Activated naive CD8-positive, alpha-beta T cell treated with anti-CD3 and anti-CD28 coated beads, Interleukin-2, amount 50 U/mL, for 24 hours (primary cell): ENCODE measurements around the gene NRDE2.

Source experiments
- ATAC-seq: fragments of 150-1000 bp; cut with Tn5 transposase; one replicate; pipeline ENCODE4 v1.10.0; 2021
- DNase-seq: peaks from one replicate; pipeline ENCODE4 v3.0.0; 2021
- H3K27ac Mint-ChIP-seq: one replicate; pipeline ENCODE4 v1.8.0; 2021; ENCODE audit warnings: mild to moderate bottlenecking, mixed read lengths
- H3K27me3 Mint-ChIP-seq: one replicate; pipeline ENCODE4 v1.8.0; 2021; ENCODE audit warnings: mixed read lengths
- H3K36me3 Mint-ChIP-seq: one replicate; pipeline ENCODE4 v1.8.0; 2021; ENCODE audit warnings: low read depth, mixed read lengths
- H3K4me1 Mint-ChIP-seq: one replicate; pipeline ENCODE4 v1.8.0; 2021; ENCODE audit warnings: mixed read lengths
- H3K4me3 Mint-ChIP-seq: one replicate; pipeline ENCODE4 v1.8.0; 2021; ENCODE audit warnings: mild to moderate bottlenecking, moderate library complexity, mixed read lengths
- H3K9me3 Mint-ChIP-seq: one replicate; pipeline ENCODE4 v1.8.0; 2021; ENCODE audit warnings: mixed read lengths

The NRDE2 gene

DNA sequence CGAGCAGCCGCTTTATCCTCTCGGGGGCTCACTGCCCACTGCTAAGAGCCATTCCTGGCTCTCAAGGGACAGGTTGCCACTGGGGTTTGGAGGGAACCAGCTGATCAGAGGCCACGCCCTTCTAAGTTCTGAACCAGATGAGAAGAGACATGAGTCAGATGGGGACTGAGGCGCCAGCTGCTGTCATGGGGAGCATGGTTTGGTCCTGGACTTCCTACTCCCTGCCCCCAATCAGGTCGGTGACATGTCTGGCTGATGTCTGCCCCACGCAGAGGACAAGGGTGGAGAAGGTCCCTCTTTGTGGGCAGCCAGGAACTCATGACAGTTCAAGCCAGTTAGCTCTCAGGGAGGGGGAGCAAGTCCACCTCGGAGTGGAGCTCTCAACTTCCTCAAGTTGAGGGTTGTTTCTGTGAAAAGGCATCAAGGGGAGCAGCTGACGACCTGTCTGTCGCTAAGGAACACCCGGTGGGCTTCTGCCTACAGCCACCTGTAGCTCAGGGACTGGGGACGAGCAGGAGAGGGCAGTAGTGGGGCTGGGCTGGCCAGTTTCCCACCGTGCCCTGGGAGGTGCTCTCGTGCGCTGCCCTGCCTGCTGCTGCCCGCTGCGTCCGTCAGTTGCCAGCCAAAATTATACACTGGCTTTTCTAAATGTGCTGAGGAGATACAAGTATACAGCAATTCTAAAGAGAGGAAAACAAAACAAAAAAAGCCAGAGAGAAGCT, 54.9 kb downstream of the NRDE2 start:
- no peak for ATAC-seq
- H3K36me3 Mint-ChIP-seq, result peaks cover 30% of the 10 kb centered on the region
- no peak for DNase-seq
- H3K9me3 Mint-ChIP-seq, result no peaks in the 10 kb centered on the region
- no peak overlapping the region for H3K27ac Mint-ChIP-seq
- no peaks in the 10 kb centered on the region for H3K27me3 Mint-ChIP-seq
- H3K4me3 Mint-ChIP-seq, result no peak overlapping the region
- peaks cover 18% of the 10 kb centered on the region for H3K4me1 Mint-ChIP-seq

DNA sequence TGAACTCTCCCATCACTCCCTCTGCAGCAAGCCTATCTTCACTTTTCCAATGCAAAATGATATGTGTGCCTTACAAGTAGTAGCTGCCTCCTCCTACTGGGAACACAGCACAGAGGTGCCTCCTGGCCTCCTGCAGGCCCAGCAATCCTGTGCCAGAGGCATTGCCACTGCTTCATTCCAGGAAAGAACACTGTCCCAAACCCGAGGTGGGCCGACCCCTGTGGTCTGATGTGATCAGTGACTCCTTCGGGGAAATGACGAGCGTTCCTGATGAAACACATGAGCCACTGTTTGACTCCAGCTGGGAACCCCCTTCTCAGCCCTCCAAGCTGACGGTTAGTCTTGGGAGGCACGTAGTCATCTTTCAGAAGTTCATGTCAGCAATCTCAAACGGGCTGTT, 55.9 kb downstream of the NRDE2 start:
- ATAC-seq, result peak; percentile 13
- no peaks in the 10 kb centered on the region for H3K27me3 Mint-ChIP-seq

DNA sequence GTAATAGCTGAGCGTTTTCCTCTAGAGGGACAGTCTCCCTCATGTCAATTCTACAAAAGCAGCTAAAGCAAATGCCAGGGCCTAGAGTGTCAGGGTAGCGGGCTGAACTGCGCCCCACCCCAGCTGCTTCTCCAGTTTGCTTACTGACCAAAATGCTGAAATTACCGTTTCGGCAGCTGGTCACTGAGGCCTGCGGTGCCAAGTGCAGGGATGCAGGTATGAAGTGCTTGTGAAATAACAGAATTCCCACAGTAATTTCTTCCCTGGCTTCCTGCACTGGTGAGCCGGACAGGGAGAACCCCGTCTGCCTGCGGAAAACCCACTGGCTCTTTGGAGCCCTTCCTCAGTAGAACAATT, 56.3 kb downstream of the NRDE2 start:
- H3K27ac Mint-ChIP-seq, result peak overlapping the region; percentile 71
- no peak overlapping the region for H3K4me3 Mint-ChIP-seq
- ATAC-seq (no peak), DNase-seq (no peak)
- no peaks in the 10 kb centered on the region for H3K27me3 Mint-ChIP-seq
- H3K9me3 Mint-ChIP-seq, result no peaks in the 10 kb centered on the region
- H3K36me3 Mint-ChIP-seq, result peaks cover 40% of the 10 kb centered on the region
- peaks cover 18% of the 10 kb centered on the region for H3K4me1 Mint-ChIP-seq

More for the DNA sequence above, 55.9 kb downstream of the NRDE2 start:
- peaks cover 37% of the 10 kb centered on the region for H3K36me3 Mint-ChIP-seq
- H3K9me3 Mint-ChIP-seq, result no peaks in the 10 kb centered on the region
- DNase-seq, result no peak
- H3K4me1 Mint-ChIP-seq, result peaks cover 18% of the 10 kb centered on the region
- no peak overlapping the region for H3K4me3 Mint-ChIP-seq
- H3K27ac Mint-ChIP-seq, result peak overlapping the region; percentile 71

DNA sequence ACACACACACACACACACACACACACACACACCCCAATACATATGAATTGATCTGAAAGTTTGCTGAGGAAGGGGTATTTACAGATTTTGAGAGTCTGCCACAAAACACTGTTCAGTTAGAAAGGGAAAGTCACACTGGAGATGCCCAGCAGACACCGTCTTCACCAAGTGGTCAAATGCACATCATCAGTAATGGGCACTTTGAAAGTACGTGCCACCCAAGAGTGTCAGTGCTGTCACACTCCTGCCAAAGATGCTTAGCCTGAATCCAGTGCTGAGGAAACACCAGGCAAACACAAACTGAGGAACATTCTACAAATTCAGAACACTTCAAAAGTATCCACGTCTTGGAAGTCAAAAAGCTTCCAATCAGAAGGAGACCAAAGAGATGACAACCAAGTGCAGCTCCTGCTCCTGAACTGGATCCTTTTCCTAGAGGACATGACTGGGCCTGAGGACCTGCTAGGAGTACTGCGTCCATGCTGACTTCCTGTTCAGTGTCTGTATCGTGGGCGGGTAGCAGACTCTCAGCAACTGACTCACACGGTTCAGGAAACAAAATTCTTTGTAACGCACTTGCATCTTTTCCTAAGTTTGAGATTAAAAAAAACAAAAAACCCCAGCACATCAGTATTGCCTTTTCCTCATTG, 56.8 kb downstream of the NRDE2 start:
- Mint-ChIP-seq H3K9me3 (no peaks in the 10 kb centered on the region), H3K4me3 (no peak overlapping the region), H3K4me1 (peaks cover 18% of the 10 kb centered on the region), H3K27me3 (no peaks in the 10 kb centered on the region), H3K36me3 (peaks cover 45% of the 10 kb centered on the region), H3K27ac (peak overlapping the region; percentile 59)
- peak; percentile 53 for ATAC-seq
- no peak for DNase-seq

DNA sequence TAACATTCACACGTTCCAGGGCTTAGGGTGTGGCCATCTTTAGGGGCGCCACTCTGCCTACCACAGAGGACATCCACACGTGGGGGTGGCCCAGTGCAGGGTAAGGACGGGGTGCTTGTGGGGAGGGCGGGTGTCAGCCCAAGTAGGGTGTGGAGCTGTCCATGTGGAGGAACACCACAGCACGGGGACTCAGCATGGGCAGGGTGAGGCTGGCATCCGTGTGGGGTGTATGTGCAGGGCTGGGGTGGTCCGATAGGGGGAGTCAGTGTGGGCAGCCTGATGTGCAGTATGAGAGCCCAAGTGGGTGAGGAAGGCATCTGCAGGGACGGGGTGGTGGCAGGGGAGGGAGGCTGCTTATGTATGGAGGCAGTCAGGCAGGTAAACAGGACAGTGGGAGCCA, 57.7 kb downstream of the NRDE2 start:
- Mint-ChIP-seq H3K36me3 (peaks cover 52% of the 10 kb centered on the region), H3K4me1 (peaks cover 18% of the 10 kb centered on the region), H3K4me3 (no peak overlapping the region), H3K27ac (peak overlapping the region; percentile 42), H3K9me3 (no peaks in the 10 kb centered on the region), H3K27me3 (no peaks in the 10 kb centered on the region)
- DNase-seq, result no peak
- ATAC-seq, result no peak

DNA sequence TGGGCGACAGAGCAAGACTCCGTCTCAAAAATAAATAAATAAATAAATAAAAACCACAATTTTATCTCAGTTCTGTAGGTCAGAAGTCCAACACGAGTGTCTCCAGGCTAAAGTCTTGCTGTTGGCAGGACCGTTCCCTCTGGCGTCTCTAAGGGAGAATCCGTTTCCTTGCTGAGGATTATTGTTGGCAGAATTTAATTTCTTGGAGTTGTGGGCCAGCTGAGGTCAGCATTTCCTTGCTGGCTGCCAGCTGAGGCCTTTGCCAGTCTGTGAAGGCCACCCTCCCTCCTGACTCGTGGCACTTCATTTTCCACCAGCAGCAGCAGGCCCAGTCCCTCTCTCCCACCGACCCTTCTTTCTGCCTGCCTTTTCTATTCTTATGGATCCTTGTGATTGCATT, 58.2 kb downstream of the NRDE2 start:
- no peak overlapping the region for H3K4me3 Mint-ChIP-seq
- no peaks in the 10 kb centered on the region for H3K27me3 Mint-ChIP-seq
- DNase-seq, result no peak
- H3K4me1 Mint-ChIP-seq, result peaks cover 18% of the 10 kb centered on the region
- no peak for ATAC-seq
- H3K27ac Mint-ChIP-seq, result peak overlapping the region; percentile 42
- no peaks in the 10 kb centered on the region for H3K9me3 Mint-ChIP-seq
- H3K36me3 Mint-ChIP-seq, result peaks cover 57% of the 10 kb centered on the region

DNA sequence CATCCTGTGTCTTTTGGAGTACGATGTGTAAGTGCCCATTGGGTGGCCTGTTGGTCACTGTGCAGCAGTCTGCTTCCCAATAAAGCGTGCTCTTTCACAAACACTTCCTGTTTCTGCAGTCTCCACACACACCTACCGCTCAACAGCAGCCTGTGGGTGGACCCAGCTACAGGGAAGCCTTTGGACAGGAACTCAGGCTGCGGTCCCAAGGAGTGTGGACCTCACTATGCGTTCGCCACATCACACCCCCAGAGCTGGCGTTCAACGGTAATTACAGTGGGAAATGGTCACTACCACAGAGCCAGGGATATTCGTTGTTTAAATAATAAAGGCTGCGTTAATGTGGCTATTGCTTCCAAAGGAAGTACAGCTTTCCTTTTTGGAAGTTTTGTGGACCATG, 59.2 kb downstream of the NRDE2 start:
- Mint-ChIP-seq H3K27ac (no peak overlapping the region), H3K9me3 (no peaks in the 10 kb centered on the region), H3K4me3 (no peak overlapping the region), H3K36me3 (peaks cover 66% of the 10 kb centered on the region), H3K27me3 (no peaks in the 10 kb centered on the region), H3K4me1 (peaks cover 18% of the 10 kb centered on the region)
- ATAC-seq, result no peak
- no peak for DNase-seq

DNA sequence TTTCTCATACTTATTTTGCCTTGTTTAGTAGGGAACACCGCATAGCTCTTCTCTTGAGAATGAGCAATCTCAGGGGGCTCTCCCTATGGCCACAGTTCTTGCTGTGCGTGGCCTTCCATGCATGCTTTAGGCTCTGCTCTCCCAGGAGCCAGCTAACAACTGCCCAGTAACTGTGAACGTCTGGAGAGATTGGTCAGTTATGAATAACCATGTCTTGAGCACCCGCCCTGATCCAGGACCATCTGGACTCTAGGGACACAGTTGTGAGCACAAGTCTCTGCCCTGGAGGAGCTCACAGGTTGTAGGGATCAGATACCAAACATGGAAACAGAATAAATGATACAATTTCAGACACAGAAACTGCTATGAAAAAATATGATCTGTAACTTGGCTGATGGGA, 63.3 kb downstream of the NRDE2 start:
- H3K4me3 Mint-ChIP-seq, result no peak overlapping the region
- DNase-seq, result no peak
- H3K36me3 Mint-ChIP-seq, result peaks cover 62% of the 10 kb centered on the region
- no peaks in the 10 kb centered on the region for H3K4me1 Mint-ChIP-seq
- ATAC-seq, result no peak
- H3K9me3 Mint-ChIP-seq, result no peaks in the 10 kb centered on the region
- H3K27ac Mint-ChIP-seq, result no peak overlapping the region
- no peaks in the 10 kb centered on the region for H3K27me3 Mint-ChIP-seq

DNA sequence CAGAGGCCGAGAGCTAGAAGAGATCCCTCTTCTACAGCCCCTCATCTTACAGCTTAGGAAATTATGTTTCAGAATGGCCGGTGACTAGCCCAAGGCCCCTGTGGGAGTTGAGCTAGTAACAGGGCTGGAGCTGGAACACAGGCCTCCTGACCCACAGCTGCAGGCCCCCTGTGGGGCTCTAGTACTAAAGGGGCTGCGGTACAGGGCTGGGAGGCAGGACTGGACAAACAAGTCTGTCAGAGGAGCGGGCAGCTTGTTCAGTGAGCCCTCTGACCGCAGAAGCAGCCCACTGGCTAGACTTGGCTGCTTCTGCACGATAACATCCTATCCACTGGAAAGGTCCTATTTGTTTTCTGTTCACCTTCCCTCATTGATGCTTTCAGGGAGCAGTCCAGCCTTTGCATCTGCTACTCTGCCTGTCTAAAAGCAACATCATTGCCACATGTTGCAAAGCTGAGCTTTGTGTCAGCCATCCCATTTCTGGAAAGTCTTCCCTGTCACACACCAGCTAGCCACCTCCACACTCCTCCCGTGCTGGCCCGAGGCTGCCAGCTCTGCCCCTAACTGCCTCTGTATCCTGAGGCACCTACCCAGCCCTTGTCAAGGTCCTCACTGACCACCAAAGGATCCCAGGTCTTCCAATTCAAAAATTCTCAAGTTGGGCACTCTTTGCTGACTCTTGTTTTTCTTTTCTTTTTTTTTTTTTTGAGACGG, 65.1 kb downstream of the NRDE2 start:
- H3K4me1 Mint-ChIP-seq, result no peaks in the 10 kb centered on the region
- H3K27ac Mint-ChIP-seq, result no peak overlapping the region
- H3K9me3 Mint-ChIP-seq, result no peaks in the 10 kb centered on the region
- ATAC-seq (peak; percentile 36), DNase-seq (no peak)
- no peaks in the 10 kb centered on the region for H3K27me3 Mint-ChIP-seq
- H3K36me3 Mint-ChIP-seq, result peaks cover 63% of the 10 kb centered on the region
- no peak overlapping the region for H3K4me3 Mint-ChIP-seq

DNA sequence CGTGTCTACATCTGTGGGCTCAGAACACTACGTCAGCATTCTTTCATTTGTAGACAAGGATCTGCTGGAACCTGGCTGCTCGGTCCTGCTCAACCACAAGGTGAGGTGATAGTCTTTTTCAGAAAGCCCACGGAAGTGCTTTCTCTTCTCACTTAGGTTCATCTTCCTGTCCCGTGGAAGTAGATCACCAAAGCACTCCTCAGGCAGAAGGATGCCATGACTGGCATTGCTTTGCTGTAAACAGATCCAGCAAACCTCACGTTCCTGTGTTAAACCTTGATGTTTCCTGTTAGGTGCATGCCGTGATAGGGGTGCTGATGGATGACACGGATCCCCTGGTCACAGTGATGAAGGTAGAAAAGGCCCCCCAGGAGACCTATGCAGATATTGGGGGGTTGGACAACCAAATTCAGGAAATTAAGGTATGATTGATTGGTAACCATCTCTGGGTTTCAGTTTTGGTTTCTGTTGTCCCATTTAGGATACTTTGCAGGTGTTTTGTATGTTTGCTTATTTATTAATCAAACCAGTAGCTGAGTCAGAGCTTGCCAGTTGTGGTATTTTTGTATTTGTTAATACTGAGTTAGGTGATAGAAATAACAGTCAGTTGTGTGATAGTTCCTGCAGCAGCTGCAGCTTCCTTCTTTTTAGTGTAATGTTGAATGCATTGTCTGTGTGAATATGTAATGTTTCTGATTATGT, 67.8 kb downstream of the NRDE2 start:
- H3K4me1 Mint-ChIP-seq, result peaks cover 3% of the 10 kb centered on the region
- no peak overlapping the region for H3K27ac Mint-ChIP-seq
- DNase-seq (no peak), ATAC-seq (no peak)
- H3K27me3 Mint-ChIP-seq, result no peaks in the 10 kb centered on the region
- H3K4me3 Mint-ChIP-seq, result no peak overlapping the region
- no peaks in the 10 kb centered on the region for H3K9me3 Mint-ChIP-seq
- peaks cover 61% of the 10 kb centered on the region for H3K36me3 Mint-ChIP-seq

DNA sequence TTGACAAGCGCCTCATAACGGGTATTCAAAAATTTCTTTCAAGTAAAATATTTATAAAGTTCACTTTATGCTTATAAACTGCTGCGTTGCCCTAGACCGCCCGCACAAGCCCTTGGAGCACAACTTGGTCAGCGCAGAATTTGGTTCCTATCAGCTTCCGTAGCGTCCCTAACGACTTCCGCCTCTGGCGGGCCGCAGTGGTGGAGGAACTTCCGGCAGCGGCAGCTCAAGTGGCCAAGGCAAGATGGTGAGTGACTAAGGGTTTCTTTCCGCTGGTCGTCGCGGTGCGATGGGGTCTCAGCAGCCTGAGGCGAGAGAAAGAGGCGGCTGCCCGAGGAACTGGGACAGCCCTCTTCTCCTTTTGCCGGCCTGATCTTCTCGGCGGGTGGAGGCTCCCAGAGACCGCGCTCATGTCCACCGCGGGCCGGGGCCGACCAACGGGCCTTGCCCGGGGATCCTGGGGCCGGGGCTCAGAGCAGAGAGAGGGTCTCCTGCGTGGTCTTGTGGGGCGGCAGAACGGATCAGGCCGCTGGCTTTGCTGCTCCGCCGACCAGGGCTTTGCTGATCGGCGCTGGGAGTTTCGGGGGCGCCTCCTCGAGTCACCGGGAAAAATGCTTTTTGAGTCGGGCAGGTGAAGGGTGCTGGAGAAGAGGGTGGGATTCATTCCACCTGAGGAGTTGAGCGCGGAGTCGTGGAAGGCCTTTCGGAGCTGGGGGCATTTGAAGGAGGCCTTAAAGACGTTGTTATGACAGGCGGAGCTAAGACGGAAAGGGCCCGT, 75.2 kb downstream of the NRDE2 start, which contains the start of gene PSMC1:
TSS of gene PSMC1 (plus strand) at position 200 of the 778 bp plus-strand sequence. CDS start at position 245, 45 bp downstream.
- peak; percentile 89 for DNase-seq
- ATAC-seq, result peak; percentile 98

DNA sequence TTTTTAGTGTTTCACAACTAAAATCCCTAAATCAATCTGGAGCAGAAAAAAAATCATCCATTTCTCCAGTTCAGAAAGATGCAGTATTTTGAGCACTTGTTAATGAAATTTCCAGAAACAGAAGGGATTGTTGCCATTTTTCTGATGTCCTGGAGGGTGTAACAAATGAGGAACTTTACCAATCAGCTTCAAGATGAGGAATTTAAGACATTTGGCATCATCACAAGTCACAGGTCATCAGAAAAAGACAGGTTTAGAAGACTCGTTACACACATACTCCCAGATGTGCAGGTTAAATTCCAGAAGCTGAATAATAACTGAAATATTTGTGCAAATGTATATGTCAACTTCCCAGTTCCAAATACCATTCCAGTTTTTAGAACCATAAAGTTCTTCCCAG, 75.9 kb downstream of the NRDE2 start:
- peaks cover 33% of the 10 kb centered on the region for H3K4me1 Mint-ChIP-seq
- peak overlapping the region; percentile 36 for H3K27ac Mint-ChIP-seq
- DNase-seq, result no peak
- H3K36me3 Mint-ChIP-seq, result peaks cover 32% of the 10 kb centered on the region
- no peaks in the 10 kb centered on the region for H3K9me3 Mint-ChIP-seq
- peak overlapping the region; percentile 90 for H3K4me3 Mint-ChIP-seq
- ATAC-seq, result no peak
- H3K27me3 Mint-ChIP-seq, result peaks cover 6% of the 10 kb centered on the region

More for the DNA sequence above, 75.2 kb downstream of the NRDE2 start, which contains the start of gene PSMC1:
- Mint-ChIP-seq H3K27me3 (peaks cover 6% of the 10 kb centered on the region), H3K4me1 (peaks cover 33% of the 10 kb centered on the region), H3K27ac (peak within 1 kb of the TSS; percentile 98), H3K4me3 (peak within 1 kb of the TSS; percentile 90), H3K36me3 (peaks cover 38% of the 10 kb centered on the region), H3K9me3 (no peaks in the 10 kb centered on the region)

DNA sequence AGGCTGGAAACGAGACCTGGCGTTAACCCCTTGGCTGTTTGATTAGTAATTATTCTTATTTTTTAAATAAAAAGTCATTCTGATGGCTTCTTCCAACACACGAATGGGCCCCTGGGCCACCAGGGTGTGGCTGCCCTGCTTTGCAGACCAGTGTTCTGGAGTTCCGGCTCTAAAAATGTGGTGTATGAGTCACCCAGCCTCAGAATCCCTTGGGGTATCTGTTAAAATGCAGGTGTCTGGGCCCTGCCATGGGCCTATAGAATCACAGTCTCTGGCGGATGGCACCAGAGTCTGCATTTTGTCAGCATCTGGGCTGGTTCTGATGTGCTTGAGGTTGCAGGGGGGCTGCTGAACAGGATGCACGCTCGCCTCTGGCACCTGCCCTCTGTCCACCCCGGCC, 77.9 kb downstream of the NRDE2 start:
- DNase-seq, result no peak
- Mint-ChIP-seq H3K27ac (no peak overlapping the region), H3K4me1 (peaks cover 30% of the 10 kb centered on the region), H3K36me3 (peaks cover 17% of the 10 kb centered on the region), H3K9me3 (no peaks in the 10 kb centered on the region), H3K4me3 (no peak overlapping the region), H3K27me3 (peaks cover 6% of the 10 kb centered on the region)
- ATAC-seq, result no peak

DNA sequence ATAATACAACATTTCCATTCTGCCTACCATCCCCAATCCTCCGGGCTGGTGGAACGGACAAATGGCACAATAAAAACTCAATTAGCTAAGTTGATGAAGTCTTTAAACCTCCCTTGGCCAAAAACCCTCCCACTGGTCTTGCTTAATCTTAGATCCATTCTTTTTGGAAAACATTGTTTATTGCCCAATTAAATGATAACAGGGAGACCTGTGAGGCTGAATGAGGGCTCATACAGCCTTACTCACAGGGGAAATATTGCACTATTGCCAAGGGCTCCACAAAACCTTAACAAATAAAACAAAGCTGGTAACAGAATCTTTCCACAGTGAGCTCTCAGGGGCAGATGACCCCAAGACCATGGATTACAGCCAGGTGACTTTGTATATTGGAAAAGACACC, 83.1 kb downstream of the NRDE2 start:
- Mint-ChIP-seq H3K36me3 (no peaks in the 10 kb centered on the region), H3K27me3 (peaks cover 17% of the 10 kb centered on the region), H3K27ac (no peak overlapping the region), H3K4me3 (no peak overlapping the region), H3K4me1 (no peaks in the 10 kb centered on the region), H3K9me3 (no peaks in the 10 kb centered on the region)
- ATAC-seq (no peak), DNase-seq (no peak)
